PC-9 (cell line): Measurements from ENCODE around the gene FAM209B.

ENCODE experiments used
- CTCF ChIP-seq: fragments of 200-600 bp; sonication (generic); conservative IDR thresholded peaks from 2 replicates; pipeline ENCODE4 v1.6.1; 2017; ENCODE audit warnings: mixed run types, antibody characterized with exemption, mild to moderate bottlenecking, moderate library complexity
- EZH2 ChIP-seq: fragments of 200-600 bp; sonication (generic); IDR thresholded peaks from 2 replicates; pipeline ENCODE4 v1.8.0; 2017; ENCODE audit warnings: antibody characterized with exemption, low read depth

GRCh38 chr20:56537997-56538396, 5.0 kb downstream of the FAM209B start:
- TF ChIP-seq CTCF (no peak), EZH2 (no peak)
